Activated T-helper 2 cell treated with anti-CD3 and anti-CD28 coated beads, Interferon-gamma antibody, Interleukin-2, Interleukin-4, amounts not matched to agents 10 μg/mL and 5 μg/mL and 100 μg/mL, durations not matched to agents 14 hours and 24 hours and 36 hours (primary cell): ENCODE measurements around the gene AUP1. TPM values are rescaled to one million over a fixed set of nuclear protein-coding genes. Genes with fewer than 3 reads are reported as not detected.

ENCODE experiments used
- DNase-seq: peaks from one replicate; pipeline ENCODE4 v3.0.0; 2021; ENCODE audit warnings: low spot score
- H3K27ac Mint-ChIP-seq: one replicate; pipeline ENCODE4 v1.8.0; 2021; ENCODE audit warnings: mixed read lengths
- H3K27me3 Mint-ChIP-seq: one replicate; pipeline ENCODE4 v1.8.0; 2021; ENCODE audit warnings: low read depth, mixed read lengths
- H3K36me3 Mint-ChIP-seq: one replicate; pipeline ENCODE4 v1.8.0; 2021; ENCODE audit warnings: low read depth, mixed read lengths
- H3K4me1 Mint-ChIP-seq: one replicate; pipeline ENCODE4 v1.8.0; 2021; ENCODE audit warnings: low read depth, mixed read lengths
- H3K4me3 Mint-ChIP-seq: one replicate; pipeline ENCODE4 v1.8.0; 2021; ENCODE audit warnings: low read depth, mild to moderate bottlenecking, moderate library complexity, mixed read lengths
- H3K9me3 Mint-ChIP-seq: one replicate; pipeline ENCODE4 v1.8.0; 2021; ENCODE audit warnings: mixed read lengths
- intact Hi-C: fragments of 100-400 bp; cut with micrococcal nuclease; formaldehyde crosslinking; loops from one replicate; pipeline ENCODE4 v1.15.1; 2023
- total RNA-seq: library from RNA; stranded (reverse); gene quantifications from 2 replicates; pipeline ENCODE4 v1.2.3, GENCODE V29; 2022

The AUP1 gene
- total RNA-seq, 1 donor from 2014 or later = 155 TPM

DNA sequence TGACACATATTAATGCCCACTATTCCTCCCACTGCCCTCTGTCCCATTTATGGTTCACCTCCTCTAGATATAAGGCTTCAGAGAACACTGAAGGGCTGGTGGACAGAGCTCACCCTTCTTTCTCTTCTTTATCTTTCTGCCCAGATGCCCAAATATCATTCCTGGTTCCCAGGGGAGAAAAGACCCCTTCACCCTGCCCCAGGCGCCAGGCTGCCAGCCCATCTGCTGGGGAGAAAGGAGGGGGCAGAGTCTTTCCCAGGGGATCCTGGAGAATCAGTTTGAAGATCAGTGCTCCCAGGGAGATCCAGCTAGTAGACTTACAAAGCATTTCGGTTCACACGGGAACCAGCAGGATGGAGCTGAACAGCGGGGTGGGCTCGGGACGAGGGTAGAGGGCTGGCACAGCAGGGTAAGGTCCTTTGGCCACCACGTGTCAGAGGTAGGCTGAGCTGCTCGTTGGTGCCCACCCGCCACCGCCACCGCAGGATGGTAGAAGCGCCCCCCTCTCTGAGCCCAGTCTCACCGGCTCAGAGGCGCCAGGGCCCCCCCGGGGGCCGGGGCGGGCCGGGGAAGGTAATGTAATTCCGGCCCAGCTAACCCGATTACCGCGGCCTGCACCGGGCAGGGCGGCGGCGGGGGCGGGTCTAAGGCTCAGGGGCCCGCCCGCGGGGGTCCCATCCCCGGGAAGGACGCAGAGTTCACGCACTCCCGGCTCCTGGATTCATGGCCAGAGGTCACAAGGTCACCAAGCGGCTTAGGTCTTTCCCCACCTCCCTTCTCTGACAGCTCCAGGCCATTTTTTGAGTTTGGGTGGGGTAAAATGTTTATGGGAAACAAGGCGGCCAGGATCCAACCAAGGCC lies 16.5 kb downstream of the AUP1 start:
- intact Hi-C loops = no loop called here
- Mint-ChIP-seq H3K4me1 (peaks cover 31% of the 10 kb centered on the region), H3K27me3 (peaks cover 50% of the 10 kb centered on the region), H3K27ac (no peak overlapping the region), H3K9me3 (no peaks in the 10 kb centered on the region), H3K36me3 (peaks cover 14% of the 10 kb centered on the region), H3K4me3 (peak overlapping the region; percentile 51)
- DNase-seq = no peak

DNA sequence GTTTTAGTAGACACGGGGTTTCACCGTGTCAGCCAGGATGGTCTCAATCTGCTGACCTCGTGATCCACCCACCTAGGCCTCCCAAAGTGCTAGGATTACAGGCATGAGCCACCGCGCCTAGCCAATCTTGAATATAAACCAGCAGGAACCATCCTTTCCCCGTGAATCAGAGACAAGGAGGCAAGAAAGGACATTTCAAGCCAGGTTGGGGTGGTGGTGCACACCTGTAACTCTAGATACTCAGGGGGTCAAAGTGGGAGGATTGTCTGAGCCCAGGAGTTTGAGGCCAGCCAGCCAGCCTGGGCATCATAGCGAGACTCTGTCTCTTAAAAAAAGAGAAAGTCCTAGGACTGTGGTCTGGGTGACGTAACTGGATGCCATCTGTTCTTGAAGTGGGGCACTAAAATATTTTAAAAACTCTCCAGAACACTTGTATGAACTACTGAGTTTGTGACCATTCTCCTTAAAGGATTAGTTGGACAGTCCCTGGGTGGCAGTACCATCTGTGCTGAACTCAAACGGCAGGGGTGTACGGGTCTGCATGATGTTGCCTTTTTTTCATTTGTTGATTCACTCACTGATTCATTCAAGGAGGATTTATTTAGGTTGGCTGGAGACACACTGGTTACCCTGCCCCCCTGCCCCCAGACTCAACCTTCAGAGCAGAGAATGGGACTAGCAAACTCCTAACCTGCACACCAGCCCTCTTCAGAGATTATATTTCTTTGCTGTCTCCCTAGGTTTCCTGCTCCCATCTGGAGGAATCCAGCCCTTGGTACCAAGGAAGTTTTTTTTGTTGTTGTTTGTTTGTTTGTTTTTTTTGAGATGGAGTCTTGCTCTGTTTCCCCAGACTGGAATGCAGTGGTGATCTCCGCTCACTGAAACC lies 18.2 kb downstream of the AUP1 start:
- Mint-ChIP-seq H3K27me3 (peaks cover 37% of the 10 kb centered on the region), H3K9me3 (no peaks in the 10 kb centered on the region), H3K27ac (no peak overlapping the region), H3K4me3 (no peak overlapping the region), H3K4me1 (peaks cover 35% of the 10 kb centered on the region), H3K36me3 (peaks cover 19% of the 10 kb centered on the region)
- DNase-seq = no peak
- intact Hi-C loops = no loop called here

DNA sequence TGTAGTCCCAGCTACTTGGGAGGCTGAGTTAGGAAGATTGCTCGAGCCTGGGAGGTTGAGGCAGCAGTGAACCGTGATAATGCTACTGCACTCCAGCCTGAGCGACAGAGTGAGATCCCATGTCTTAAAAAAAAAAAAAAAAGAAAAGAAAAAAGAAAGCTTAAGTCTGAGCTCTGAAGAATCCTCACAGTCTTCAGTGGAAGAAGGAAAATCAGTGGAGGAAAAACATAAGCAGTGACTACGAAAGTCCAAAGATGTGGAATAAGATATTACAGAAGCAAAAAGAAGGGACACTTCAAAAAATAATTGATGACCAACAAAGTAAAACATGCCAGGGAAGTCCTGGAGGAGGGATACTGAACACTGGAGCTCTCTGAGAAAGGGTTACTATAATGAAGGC lies 19.2 kb downstream of the AUP1 start:
- H3K27me3 Mint-ChIP-seq = peaks cover 33% of the 10 kb centered on the region
- no peak for DNase-seq
- H3K36me3 Mint-ChIP-seq = peaks cover 22% of the 10 kb centered on the region
- H3K4me3 Mint-ChIP-seq = no peak overlapping the region
- no peak overlapping the region for H3K27ac Mint-ChIP-seq
- H3K4me1 Mint-ChIP-seq = peaks cover 35% of the 10 kb centered on the region
- no peaks in the 10 kb centered on the region for H3K9me3 Mint-ChIP-seq
- intact Hi-C loops = no loop called here

DNA sequence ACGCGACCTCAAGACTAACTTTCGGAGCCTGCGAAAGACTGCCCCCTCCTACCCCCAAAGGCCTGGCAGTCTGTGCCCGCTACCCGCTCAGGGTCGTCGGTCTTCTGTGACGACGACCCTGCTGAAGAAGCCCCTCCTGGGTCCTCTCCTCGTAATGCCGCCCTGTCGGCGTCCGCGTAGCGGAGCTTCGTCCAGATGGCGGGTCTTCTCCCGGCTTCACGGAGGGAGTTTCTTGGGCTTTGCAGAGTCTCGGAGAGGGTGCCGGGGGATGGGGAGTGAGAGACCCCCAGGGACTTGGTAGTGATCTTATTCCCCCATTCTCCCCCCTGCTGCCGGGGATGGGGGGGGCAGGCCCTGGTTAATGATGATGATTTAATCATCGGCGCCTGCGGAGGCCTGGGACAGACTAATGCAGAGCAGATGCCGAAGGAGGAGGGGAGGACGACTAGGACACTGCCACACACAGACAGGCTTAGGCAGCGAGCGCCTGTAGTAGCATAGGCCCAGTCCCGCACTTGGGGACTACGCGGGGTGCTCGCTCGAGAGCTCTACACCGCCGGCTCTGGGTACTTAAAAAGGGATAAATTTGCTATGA lies 21.5 kb downstream of the AUP1 start:
- peaks cover 47% of the 10 kb centered on the region for H3K4me1 Mint-ChIP-seq
- intact Hi-C loops = loop anchor here (1.0 kb wide), 2 partner anchors 21 to 50 kb away; partner anchors contain the start of genes AUP1, HTRA2 and WBP1
- no peaks in the 10 kb centered on the region for H3K9me3 Mint-ChIP-seq
- no peak for DNase-seq
- peak overlapping the region; percentile 97 for H3K4me3 Mint-ChIP-seq
- H3K27me3 Mint-ChIP-seq = peaks cover 25% of the 10 kb centered on the region
- peaks cover 36% of the 10 kb centered on the region for H3K36me3 Mint-ChIP-seq
- H3K27ac Mint-ChIP-seq = peak overlapping the region; percentile 100

DNA sequence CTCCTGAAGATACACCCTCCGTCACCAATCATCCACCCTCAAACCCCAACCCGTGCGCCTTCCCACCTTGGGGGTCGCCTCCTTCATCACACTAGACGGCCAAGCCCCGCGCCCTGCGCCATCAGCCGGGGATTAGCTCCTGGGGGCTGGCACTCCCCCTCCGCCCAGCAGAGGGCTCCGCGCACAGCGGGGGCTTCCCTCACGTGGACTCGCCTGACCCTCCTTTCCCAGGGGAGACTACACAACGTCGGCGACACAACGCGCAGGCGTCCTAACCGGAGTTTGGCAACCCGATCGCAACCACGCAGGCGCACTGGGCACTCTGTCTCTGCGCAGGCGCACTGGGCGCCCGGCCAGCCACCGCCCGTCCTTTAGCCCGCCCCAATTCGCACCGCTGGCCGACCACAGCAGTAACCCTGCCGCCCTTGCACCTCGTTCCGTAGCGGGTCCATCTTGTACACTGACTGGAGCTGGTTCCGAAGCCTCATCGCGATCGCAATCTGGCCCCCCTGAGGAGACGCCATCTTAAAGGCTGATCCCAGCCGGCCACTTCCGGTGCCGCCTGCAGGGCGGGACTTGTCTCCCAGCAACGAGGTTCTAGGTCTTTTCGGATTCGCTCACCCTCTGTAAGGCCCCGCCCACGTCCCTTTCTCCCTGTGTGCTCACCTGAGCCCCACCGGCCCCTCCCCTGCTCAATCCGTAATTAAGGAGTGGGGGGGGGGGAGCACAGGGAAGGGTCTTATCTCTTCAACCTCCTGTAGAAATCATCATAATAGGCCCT lies 22.2 kb downstream of the AUP1 start, which contains the start of gene PCGF1:
PCGF1 (minus strand) TSS at position 551 of the 781 bp plus-strand sequence; CDS start at position 524, 27 bp downstream.
- Mint-ChIP-seq H3K9me3 (no peaks in the 10 kb centered on the region), H3K4me1 (peaks cover 52% of the 10 kb centered on the region), H3K36me3 (peaks cover 41% of the 10 kb centered on the region), H3K27ac (peak within 1 kb of the TSS; percentile 100), H3K4me3 (peak within 1 kb of the TSS; percentile 97), H3K27me3 (peaks cover 24% of the 10 kb centered on the region)
- peak; percentile 96 for DNase-seq
- intact Hi-C loops = loop anchor here (1.0 kb wide), 2 partner anchors 22 to 49 kb away; partner anchors contain the start of genes AUP1, HTRA2 and WBP1

DNA sequence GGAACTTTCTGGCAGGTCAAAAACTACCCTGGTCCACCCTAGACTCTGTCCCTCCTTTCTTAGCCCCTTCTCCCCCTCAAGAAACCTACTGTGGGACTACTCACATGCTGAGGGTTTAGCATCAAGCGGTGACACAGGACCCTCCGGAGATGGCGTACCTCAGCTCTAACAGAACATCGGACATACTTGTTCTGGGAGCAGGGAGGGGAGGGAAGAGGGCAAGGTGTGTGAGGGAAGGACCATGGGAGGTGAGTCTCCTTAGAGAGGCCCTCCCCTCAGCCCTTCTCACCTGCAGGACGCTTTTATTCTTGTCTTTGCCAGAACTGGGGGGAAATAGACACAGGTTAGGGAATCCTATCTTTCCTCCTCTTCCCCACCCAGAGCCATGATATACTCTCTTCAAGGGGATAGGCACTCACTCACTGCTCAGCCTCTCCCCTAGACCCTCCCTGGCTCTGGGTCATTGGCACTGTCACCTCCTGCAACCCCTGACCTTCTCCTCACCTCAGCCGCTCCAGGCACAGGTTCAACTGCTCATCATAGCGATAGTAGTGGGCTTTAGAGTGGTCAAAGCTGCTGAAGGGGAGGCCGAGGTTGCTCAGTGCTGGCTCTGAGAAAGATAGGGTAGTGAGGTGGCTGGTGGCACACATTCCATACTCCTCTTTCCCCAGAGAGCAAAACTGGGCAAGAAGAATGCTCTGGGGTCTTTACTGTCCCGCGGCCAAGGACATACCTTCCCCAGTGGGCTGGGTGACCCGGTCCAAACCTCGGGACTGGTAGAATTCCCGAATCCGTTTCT lies 23.9 kb downstream of the AUP1 start:
- Mint-ChIP-seq H3K4me1 (peaks cover 55% of the 10 kb centered on the region), H3K4me3 (peak overlapping the region; percentile 59), H3K36me3 (peaks cover 56% of the 10 kb centered on the region), H3K27ac (no peak overlapping the region), H3K9me3 (no peaks in the 10 kb centered on the region), H3K27me3 (peaks cover 25% of the 10 kb centered on the region)
- intact Hi-C loops = no loop called here
- no peak for DNase-seq

DNA sequence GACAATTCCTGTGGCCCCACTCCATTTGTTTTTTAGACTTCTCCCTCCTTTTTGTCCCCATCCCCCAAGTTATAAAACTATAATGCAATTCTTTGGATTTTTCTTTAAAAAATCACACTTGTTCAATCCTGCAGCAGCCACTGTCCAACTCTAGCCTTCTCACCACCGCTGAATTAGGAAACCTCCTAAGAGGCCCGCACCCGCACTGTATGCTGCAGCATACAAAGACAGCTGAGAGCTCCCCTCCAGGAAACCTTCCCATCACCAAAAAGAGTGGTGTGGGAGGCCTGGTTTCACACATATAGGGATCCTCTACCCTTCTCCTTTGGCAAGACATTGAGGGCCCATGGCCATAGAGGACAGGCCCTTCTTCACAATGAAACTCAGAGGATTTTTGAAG lies 24.9 kb downstream of the AUP1 start:
- Mint-ChIP-seq H3K4me3 (peak overlapping the region; percentile 58), H3K4me1 (peaks cover 49% of the 10 kb centered on the region), H3K9me3 (no peaks in the 10 kb centered on the region), H3K27me3 (peaks cover 22% of the 10 kb centered on the region), H3K27ac (peak overlapping the region; percentile 18), H3K36me3 (peaks cover 65% of the 10 kb centered on the region)
- DNase-seq = no peak
- intact Hi-C loops = no loop called here

DNA sequence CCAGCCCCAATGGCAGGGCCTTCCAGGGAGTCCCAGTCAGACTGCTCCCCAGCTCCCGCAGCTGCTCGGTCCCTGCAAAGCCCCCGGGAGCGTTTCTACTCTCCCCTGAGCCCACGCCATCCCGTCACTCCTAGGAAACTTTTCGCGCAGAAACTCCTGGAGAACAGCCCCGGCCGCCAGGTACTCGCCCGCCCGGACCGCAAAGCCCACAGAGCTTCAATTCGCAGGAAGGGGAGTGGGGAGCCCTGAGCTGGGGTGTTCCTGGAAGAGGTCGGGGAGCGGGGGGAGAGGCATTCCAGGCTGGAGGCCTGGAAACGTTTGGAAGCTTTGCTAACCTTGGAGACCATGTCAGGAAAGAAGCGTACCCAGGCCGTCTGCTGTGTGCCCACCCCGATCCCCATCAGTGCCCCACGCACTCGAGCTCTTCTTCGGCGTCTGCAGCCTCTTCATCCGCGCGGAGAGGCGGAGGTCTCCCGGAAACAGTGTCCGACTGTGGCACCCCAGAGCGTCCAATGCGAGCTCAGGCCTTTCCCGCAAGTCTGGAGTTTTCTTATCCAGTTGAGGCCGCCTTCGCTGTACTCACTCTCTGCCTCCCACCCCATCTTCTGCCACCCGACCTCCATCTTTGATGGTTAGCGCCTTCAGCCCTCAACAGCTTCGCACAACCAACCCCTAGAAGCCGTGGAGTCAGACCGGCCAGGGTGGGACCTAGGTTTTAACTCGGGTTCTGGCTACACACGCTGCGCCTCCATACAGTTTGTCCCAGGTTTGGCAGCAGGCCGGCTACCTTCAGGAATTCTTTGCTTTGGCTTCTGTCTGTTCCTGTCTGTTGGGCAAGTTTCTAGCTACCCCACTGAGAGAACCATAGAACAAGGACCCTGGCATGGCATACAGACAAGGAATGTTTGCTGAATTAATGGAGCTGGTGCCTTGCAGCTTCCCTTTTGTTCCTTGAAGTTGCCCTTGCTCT lies 25.7 kb downstream of the AUP1 start:
- intact Hi-C loops = no loop called here
- H3K9me3 Mint-ChIP-seq = no peaks in the 10 kb centered on the region
- H3K27ac Mint-ChIP-seq = peak overlapping the region; percentile 18
- peak overlapping the region; percentile 71 for H3K4me3 Mint-ChIP-seq
- peaks cover 26% of the 10 kb centered on the region for H3K27me3 Mint-ChIP-seq
- H3K4me1 Mint-ChIP-seq = peaks cover 52% of the 10 kb centered on the region
- no peak for DNase-seq
- peaks cover 65% of the 10 kb centered on the region for H3K36me3 Mint-ChIP-seq

DNA sequence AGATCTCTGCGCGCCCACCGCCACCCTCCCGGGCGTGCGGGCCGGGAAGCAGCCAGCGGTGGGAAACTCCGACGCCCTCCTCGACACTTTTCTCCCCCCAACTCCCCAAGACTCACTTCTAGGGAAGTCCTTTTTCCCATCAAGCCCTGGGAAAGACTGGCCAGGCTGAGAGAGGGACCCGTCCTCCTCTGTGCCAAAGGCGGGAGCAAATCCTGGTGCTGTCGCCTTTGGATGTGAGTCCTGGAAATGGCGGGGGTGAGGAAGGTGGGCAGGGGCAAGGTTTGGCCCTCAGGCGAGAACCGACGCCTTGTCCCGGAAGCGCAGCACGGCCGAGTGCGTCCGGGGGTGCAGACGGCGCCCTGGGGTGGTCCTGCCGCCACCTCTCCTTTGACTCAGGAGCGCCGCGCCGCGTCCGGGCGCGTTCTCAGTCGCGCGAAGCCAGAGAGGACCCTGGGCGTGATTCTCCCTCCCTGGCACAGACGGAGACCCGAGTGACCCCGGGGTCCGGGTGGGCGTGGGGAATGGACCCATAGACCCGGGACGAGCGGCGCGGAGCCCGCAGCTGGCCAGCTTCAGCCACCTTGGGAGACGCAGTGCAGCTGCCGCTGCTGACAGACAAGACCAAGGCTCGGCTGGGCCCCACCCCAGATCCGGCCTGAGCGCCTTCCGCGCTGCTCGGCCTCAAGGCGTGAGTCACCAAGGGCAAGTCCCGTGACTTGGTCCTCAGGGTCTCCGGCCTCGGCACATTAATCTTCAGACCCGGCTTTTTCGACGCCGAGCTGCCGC lies 26.6 kb downstream of the AUP1 start:
- H3K4me3 Mint-ChIP-seq = peak overlapping the region; percentile 71
- H3K36me3 Mint-ChIP-seq = peaks cover 65% of the 10 kb centered on the region
- peaks cover 51% of the 10 kb centered on the region for H3K4me1 Mint-ChIP-seq
- no peaks in the 10 kb centered on the region for H3K9me3 Mint-ChIP-seq
- peaks cover 30% of the 10 kb centered on the region for H3K27me3 Mint-ChIP-seq
- peak overlapping the region; percentile 62 for H3K27ac Mint-ChIP-seq
- intact Hi-C loops = no loop called here
- DNase-seq = no peak

DNA sequence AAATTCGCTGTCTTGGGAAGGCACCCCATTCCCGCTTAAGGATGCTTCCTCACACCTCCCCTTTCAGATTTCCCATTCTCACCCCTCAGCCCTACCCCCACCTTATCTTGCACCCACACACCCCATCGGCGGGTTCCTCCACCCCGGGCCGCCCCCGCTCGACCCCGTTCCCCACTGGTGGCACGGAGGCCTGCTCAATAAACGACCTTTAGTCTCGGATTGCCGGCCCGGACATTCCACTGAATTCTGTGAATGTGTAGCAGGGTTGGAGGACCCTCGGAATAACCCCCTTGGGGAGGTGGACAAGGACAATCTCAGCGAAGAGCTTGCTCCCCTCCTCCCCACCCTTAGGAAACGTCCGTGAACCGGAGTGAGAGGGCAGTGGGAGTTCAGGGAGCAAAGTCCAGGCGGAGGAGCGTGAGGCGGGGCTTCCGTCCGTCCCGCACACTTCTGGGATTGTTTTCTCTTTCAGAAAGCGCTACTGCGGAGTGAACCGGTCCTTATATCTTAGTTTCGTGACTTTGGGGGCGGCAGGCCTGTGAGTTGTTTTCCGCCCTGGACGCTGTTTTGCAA lies 27.3 kb downstream of the AUP1 start:
- Mint-ChIP-seq H3K27ac (no peak overlapping the region), H3K36me3 (peaks cover 62% of the 10 kb centered on the region), H3K4me1 (peaks cover 54% of the 10 kb centered on the region), H3K4me3 (peak overlapping the region; percentile 71), H3K27me3 (peaks cover 30% of the 10 kb centered on the region), H3K9me3 (no peaks in the 10 kb centered on the region)
- intact Hi-C loops = no loop called here
- no peak for DNase-seq
